HUDEP-2 (cell line): ENCODE data around the gene CFAP298.

Source experiments
- DNase-seq, 76 experiments: peaks; one replicate each; lab custom pipeline; 2025; ENCODE audit not compliant: unreplicated experiment in 76 of 76; lab: John Stamatoyannopoulos, UW

CFAP298 gene

DNA sequence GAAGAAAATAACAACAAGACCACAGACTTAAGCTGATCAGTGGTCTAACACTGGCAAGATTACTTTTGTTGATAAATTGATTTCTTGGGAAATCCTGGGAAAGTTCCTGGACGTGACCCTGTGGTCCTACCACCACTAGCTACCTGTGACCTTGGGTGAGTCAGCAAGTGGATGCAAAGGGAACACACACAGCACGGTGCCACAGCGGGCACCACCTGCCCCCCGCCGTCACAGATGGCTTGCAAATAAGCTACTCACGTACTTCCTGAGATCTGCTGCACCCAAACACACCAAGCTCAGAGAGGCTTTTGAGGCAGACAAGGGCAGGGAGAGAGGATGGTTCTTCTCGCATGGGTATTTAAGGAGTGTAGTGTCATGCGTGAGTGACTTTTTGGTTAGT, 12.7 kb downstream of the CFAP298 start:
- DNase-seq: no peak

DNA sequence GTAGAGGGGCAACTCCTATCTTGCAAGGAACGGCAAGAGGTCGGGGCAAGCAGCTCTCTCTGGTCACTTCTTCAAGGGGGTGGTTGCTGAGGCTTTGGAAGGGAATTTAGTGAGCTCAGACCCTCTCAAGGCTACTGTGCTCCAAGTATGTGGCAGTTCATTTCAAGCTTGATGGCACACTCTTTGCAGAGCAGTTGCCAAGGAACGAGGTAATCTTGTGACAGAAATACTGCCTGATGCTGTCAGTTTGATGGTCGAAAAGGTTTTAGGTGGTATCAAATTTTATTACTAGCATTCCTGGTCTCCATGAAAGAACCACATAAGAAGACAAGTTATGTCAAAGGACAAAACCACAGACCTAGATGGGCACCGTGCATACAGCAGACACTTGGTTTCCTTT, 13.1 kb downstream of the CFAP298 start:
- DNase-seq: no peak

DNA sequence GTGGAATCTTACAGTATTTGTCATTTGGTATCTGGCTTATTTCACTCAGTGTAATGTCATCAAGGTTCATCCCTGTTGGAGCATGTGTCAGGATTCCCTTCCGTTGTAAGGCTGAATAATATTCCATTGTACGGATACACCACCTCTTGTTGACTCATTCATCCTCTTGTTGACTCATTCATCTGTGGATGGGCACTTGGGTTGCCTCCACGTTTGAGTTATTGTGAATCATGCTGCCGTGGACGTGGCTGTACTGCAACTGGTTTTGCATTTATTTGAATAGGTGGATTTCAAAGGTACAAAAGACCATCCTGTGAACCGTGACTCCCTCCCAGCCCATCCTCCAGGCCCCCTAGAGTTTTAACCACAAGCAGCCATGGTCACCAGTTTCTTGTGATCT, 15.0 kb downstream of the CFAP298 start:
- no peak for DNase-seq

DNA sequence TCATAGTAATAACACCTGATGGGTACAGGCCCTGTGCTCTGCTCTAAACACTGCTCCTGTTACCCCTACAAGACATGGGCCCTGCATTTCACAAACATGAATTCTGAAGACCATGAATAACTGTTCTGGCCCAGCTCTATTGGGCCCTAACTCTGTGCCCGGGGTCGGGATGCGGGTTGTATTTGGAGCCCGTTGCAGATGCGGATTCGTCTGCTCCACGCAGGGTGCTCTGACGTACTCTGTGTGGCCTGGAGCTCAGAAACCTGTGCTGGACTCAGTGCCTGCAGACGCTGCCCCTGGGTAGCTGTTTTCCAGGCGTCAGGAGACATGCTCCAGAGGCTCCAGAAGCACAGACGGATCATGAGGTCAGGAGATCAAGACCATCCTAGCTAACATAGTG, 16.7 kb downstream of the CFAP298 start:
- DNase-seq: no peak

DNA sequence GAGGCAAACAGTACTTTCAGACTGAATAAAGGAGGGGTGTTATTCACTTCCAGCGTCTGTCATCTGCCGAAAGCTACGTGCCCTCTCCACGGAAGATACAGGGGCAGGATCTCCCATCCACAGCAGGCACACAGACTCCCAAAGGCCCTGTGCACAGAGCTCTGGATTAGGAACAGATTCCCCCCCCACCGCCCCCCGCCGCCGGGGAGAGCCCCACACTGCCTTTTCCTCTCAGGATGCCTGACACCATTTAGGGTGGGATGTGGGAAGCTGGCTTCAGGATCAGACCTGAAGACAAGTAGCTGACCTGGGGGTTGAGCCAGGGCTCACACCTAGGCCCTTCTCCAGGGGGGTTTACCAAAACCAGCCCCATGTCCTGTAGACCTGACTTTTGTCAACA, 18.5 kb downstream of the CFAP298 start:
- DNase-seq: no peak

DNA sequence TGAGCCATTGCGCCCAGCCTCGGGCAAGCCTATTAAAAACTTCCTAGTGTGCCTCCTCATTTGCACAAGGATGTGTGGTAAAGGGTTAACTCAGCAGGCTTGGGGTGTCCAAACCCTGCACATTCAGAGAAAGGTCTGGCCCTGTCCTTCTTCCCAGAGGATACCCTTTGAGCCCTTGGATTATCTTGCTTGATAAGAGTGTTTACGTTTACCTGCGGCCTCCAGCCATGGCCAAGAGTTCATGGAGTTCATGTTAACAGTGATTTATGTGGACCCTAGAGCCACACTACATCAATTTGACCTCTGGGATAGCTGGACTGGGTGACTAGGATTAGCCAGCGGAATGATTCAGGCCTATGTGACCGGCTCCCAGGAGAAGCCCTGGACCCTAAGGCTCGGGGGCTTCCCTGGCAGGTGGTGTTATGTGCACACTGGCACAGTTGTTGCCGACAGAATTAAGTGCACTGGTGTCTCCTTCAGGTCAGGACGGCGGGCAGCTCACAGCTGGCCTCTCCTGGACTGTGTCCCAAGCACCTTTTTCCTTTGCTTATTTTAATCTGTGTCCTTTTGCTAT, 19.2 kb downstream of the CFAP298 start:
- no peak for DNase-seq

DNA sequence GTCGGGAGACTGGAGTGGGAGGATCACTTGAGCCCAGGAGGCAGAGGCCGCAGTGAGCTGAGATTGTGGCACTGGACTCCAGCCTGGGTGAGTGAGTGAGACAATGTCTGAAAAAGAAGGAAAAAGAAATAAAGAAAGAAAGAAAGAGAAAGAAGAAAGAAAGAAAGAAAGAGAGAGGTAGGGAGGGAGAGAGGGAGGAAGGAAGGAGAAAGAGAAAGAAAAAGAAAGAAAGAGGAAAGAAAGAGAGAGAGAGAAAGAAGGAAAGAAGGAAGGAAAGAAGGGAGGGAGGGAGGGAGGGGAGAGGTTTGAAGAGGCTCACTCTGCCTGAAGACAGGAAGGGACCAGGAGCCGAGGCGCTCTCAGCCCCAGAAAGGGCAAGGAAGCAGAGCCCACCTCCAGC, 22.0 kb downstream of the CFAP298 start:
- DNase-seq: no peak

DNA sequence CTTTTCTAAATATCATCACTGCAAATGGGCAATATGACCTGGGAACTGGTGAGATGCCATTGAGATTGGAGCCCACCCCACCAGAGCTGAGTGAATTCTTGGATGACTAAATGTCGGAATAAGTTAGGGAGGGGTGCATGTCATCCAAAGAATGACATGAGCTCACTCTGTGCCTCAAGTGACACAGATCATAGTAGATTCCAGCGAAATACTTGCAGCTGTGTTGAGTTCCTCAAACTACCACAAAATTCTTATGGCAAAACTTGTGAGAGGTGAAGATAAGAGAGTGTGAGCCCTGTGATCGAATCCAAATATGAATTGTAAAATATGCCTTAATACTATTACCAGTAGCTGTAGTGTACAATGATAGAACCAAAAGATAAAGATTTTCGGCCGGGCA, 24.5 kb downstream of the CFAP298 start:
- peak in 1 of 76 experiments; percentile 36 for DNase-seq

DNA sequence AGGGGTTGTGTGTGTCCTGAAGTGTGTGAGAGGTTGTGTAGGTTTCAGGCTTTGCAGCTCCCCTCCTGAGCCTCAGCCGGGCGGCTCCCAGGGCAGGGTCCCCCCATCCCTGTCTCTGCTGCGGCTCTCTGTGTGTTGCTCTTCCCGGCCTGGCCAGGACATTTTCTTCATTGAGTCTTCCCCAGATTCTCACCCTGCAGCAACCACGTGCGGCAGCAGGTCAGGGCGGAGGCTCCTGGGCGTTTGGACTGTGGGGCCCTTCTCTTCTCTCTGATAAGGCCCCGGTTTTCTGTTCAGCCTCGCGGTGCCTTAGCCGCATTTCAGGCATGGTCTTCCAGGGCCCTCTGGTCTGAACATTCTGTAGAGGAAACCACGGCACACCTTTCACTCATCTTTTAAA, 25.1 kb downstream of the CFAP298 start:
- DNase-seq: peak in 46 of 76 experiments; percentile 10 to 69 (median 34)

DNA sequence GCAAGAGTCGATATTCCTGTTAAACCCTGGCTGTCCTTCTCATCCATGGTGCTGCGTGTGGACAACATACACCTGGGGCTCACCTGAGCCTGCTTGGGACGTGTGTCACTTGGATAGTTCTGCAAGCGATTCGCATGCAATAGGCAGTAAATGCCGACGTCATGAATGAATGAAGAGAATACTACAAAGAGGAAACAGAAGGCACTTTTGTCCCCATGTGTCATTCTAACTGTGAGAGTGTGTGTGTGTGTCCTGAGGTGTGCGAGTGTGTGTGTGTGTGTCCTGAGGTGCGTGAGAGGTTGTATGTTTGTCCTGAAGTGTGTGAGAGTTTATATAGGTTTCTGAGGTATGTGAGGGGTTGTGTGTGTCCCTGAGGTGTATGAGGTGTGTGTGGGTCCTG, 26.2 kb downstream of the CFAP298 start:
- no peak for DNase-seq

DNA sequence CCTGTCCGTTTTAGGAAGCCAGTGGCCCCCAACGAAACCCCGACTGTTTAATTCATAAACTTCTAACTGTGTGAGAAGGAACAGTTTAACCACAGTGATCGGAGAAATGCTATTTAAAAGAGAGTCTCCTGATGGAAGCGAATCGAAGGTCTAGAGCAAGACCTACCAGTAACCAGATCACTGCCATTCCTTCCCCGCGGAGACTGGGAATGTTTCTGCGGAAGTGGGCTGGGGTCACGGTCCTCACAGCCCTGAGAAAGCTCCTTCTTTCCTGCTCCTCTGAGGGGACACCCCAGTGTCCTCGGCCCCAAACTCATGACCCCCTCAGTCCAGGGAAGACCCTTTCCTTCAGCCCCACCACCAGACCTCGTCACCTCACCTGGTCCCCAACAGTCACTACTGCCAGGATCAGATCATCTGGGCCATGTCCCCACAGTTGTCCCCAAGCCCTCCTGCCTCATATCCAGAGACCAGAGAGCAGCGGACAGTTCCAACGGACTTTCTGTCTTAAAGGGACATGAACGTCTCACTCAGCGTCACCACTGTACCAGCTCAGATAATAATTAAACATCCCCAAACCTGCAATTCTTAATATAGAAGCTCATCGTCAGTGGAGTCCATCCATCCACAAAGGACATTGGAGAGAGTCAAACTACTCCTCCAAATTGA, 27.0 kb downstream of the CFAP298 start, which contains the start of gene TCP10L:
Gene TCP10L, minus strand, starts transcription at position 482 of the 669 bp plus-strand sequence. CDS start 1,219 bp downstream, outside the sequence.
- no peak for DNase-seq

DNA sequence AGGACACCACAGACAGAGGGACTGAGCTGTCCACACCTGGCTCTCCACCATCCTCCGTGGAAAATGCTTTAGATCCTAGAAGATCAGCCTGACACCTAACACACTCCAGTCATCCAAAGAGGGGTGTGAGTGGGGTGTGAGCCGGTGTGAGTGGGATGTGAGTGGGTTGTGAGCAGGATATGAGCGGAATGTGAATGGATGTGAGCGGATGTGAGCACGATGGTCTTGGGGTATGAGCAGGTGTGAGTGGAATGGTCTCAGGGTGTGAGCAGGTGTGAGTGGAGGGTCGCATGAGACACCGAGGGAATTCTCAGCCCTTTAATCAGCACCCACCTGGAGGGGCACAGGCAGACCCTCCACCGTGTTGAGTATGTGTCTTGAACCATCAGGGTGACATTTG, 27.7 kb downstream of the CFAP298 start:
- no peak for DNase-seq

DNA sequence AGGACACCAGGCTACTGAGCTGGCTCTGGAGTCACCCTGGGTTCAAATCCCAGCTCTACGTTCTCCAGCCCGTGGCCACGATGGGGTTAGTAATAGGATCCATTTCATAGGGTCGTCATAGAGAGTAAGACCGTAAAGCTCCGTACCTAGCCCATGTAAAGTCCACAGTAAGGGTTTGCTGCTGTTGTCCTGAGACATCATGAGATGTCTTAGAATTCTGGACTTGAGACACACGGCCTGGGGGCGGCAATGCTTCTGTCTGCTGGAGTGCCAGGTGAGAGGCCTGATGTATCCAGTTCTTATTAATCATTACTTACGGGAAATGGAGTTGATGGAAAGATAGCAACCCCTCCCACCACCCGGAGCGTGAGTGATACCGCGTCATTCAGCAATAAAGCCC, 30.4 kb downstream of the CFAP298 start:
- DNase-seq: no peak

DNA sequence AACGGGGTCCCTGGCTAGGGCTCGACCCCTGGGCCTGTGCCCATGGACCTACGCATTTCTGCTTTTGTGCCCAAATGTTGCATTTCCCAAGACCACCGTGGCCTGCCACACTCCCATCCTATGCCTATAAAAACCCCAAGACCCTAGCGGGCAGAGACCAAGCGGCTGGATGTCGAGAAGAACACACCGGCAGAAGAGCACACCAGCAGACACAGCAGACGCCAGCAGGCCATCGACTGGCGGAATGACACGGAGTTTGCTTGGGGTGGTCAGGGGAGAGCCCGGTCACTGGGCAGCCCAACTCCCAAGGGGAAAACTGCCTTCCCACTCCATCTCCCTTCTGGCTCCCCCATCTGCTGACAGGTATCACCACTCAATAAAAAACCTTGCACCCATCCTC, 31.2 kb downstream of the CFAP298 start:
- no peak for DNase-seq

DNA sequence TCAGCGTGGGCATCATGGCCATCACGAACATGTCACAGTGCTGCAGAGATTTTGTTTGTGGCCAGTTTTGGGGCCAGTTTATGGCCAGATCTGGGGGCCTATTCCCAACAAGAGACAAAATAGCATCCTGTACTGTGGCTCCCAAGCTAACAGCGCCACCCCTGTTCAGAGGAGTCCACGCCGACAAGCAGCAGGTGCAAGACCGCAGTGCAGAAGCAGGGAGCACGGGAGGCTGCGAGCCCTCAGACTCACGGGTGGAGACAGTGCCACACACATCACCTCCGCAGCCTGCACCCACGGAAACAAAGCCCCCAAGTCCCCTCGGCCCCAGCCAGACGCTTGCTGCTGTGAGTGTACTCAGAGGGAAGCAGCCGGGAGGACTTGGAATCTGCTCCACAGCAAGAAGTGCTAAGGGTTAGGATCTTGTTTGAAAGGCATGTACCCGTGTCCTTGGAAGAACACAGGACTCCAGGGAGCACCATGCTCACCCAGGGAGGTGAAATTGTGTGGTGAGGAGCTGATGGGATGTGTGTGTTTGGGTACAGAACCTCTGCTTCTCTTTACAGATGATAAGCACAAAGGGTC, 34.0 kb downstream of the CFAP298 start:
- peak in 50 of 76 experiments; percentile 9 to 63 (median 38) for DNase-seq

DNA sequence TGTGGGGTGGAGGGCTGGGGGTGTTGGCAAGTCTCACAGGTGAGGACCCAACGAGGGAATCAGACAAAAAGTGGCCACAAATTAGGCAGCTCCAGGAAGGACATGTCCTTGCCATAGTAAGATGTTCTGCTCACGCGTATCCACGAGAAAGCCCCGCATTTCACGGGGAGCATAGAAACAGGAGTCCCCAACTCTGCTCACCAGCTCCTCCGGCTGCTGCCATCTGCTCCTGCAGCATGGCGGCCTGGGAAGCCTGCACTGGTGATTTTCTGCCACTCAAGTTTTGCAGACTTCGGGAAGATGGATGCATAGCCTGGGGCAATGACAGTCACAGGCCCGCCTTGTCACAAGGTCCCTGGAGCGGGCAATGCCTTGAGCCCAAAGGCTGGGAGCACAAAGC, 36.2 kb downstream of the CFAP298 start:
- no peak for DNase-seq

DNA sequence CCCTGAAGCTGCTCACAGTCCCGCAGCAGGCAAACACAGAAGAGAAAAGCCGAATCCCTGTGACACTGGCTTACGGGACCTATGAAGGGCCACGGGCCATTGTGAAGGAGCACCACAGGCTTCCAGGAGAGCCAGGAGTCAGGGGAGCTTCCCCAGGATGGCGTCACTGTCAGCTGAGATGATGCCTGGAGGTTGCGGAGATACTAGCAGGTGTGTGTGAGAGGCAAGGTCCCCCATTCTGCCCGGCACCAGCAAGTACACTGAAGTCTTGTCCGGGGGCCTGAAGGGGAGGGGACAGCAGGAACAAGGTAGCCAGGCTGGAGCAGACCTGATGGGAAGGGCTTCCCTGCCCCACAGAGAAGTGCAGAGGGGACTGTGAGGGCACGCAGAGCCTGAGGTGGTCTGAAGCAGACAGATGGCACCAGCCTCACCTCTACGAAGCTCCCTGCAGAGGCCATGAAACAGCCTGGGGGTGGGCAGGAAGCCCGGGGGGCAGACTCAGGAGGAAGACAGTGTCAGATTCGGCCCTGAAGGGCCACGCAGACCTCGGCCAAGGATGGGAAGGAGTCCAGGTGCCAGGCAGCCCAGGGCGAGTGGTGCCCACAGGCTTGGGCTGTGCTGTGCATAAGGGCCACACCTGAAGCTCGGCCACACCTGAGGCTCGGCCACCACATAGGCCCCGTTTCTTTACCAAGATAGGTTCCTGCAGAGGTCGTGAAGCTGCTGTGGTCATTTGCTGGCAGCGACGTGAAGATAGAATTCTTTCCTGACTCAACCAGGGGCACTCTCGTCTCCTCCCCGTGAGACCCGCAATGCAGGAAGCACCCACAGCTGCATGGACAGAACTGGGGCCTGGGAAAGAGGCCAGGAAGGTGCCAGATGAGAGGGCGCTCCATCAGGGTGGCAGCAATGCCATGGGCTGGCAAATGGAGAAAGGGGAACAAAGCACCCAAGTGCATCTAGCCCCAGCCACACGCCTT, 36.9 kb downstream of the CFAP298 start:
- DNase-seq: no peak

DNA sequence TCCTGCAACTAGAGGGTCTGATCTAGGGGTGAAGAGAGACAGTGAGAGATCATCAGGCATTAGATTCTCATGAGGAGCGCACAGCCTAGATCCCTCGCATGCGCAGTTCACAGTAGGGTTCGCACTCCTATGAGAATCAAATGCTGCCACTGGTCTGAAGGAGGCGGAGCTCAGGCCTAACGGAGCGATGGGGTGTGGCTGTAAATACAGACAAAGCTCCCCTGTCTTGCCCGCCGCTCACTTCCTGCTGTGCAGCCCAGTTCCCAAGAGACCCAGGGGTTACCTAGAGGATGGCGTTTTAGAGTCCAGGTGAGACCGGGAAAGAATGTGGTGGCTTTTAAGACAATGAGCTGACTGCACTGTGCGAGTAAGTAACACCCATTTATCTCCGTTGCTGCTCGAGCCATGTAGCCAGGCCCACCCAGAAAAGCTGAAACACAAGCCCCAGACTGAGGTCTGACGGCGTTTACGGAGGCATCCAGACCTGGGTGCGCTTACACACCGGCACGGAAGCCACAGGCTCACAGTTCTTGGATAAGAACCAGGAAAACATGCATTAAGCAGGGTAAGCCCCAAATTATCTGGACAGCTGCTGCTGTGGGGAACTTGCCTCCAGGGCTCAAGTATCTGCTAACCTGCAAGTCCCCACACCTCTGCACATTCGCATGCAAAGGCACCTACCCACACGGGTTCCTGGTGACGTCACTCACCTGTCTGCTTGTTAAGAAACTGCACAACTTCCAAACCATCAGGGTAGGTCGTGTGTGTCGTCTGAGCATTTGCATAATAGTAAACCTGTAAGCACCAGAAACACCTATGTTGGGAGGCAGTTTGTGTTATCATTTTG, 39.4 kb downstream of the CFAP298 start:
- DNase-seq: no peak

DNA sequence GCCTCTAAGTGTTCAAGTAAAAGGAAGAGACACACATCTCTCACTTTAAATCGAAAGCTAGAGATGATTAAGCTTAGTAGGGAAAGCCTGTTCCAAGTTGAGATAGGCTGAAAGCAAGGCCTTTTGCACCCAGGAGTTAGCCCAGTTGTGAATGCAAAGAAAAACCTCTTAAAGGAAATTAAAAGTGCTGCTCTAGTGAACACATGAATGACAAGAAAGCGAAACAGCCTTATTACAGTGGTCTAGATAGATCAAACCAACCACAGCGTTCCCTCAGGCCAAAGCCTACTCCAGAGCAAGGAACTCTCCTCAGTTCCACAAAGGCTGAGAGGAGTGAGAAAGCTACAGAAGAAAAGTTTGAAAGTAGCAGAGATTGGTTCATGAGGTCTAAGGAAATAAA, 41.7 kb downstream of the CFAP298 start:
- no peak for DNase-seq
